BE2C (cell line): ENCODE measurements around the gene KIF6. TPM values are rescaled to one million over a fixed set of nuclear protein-coding genes. Genes with fewer than 3 reads are reported as not detected.

Experiments
- DNase-seq: peaks from one replicate; pipeline ENCODE4 v3.0.0-alpha.2; 2020
- H3K27me3 ChIP-seq: fragments of 250-450 bp; sonication (Bioruptor Pico); 2 replicates; pipeline ENCODE4 v1.5.1; 2020; ENCODE audit warnings: mild to moderate bottlenecking
- H3K36me3 ChIP-seq: fragments of 250-450 bp; sonication (Bioruptor Pico); 2 replicates; pipeline ENCODE4 v1.5.1; 2020; ENCODE audit warnings: mild to moderate bottlenecking
- H3K4me1 ChIP-seq: fragments of 250-450 bp; sonication (Bioruptor Pico); 2 replicates; pipeline ENCODE4 v1.5.1; 2020
- H3K4me3 ChIP-seq: 2 replicates; pipeline ENCODE4 v1.5.1; 2011; ENCODE audit warnings: low read depth, low read length
- H3K9me3 ChIP-seq: fragments of 250-450 bp; sonication (Bioruptor Pico); 2 replicates; pipeline ENCODE4 v1.5.1; 2020
- CTCF ChIP-seq: IDR thresholded peaks from 2 replicates; pipeline ENCODE4 v1.5.1; 2012; ENCODE audit warnings: mild to moderate bottlenecking, low read depth, low read length
- polyA plus RNA-seq: library from polyadenylated mRNA; unstranded; fragments of >200 nt; gene quantifications from one replicate; pipeline ENCODE4 v1.2.1, GENCODE V29; 2012; ENCODE audit warnings: low read depth, missing spikeins; ENCODE audit not compliant: insufficient read length, insufficient read depth

KIF6 gene
- not detected for polyA plus RNA-seq

GRCh38 chr6:39724787-39725631, at the start of gene KIF6:
Gene KIF6, minus strand, starts transcription at chr6:39725408. Its CDS starts 98 bp downstream, at chr6:39725310.
- DNase-seq = peak; percentile 92
- Histone ChIP-seq H3K4me3 (peak within 1 kb of the TSS; percentile 67), H3K9me3 (no peaks in the 10 kb centered on the region), H3K4me1 (no peaks in the 10 kb centered on the region), H3K27me3 (peaks cover 7% of the 10 kb centered on the region; the same call in 1 of the 2 replicates), H3K36me3 (no peaks in the 10 kb centered on the region)
- no peak for TF ChIP-seq CTCF

- no peaks in the 10 kb centered on the region for H3K9me3 ChIP-seq
- no peaks in the 10 kb centered on the region for H3K36me3 ChIP-seq
- no peak for TF ChIP-seq CTCF
- no peak overlapping the region for H3K4me3 ChIP-seq
- no peak for DNase-seq
- H3K27me3 ChIP-seq = no peaks in the 10 kb centered on the region; the same call in 1 of the 2 replicates
- no peaks in the 10 kb centered on the region for H3K4me1 ChIP-seq
Observed at GRCh38 chr6:39773782-39774181, 48.6 kb upstream of the KIF6 start.

GRCh38 chr6:39772559-39773273, 47.5 kb upstream of the KIF6 start:
- Histone ChIP-seq H3K9me3 (no peaks in the 10 kb centered on the region), H3K27me3 (no peaks in the 10 kb centered on the region; the same call in 1 of the 2 replicates), H3K4me3 (no peak overlapping the region), H3K36me3 (no peaks in the 10 kb centered on the region), H3K4me1 (no peaks in the 10 kb centered on the region)
- TF ChIP-seq CTCF = no peak
- no peak for DNase-seq

- no peak for DNase-seq
- H3K27me3 ChIP-seq = no peaks in the 10 kb centered on the region; the same call in 1 of the 2 replicates
- no peaks in the 10 kb centered on the region for H3K9me3 ChIP-seq
- no peak overlapping the region for H3K4me3 ChIP-seq
- no peak for TF ChIP-seq CTCF
- H3K4me1 ChIP-seq = no peaks in the 10 kb centered on the region
- H3K36me3 ChIP-seq = no peaks in the 10 kb centered on the region
Observed at GRCh38 chr6:39770446-39770845, 45.2 kb upstream of the KIF6 start.

- Histone ChIP-seq H3K27me3 (no peaks in the 10 kb centered on the region), H3K9me3 (no peaks in the 10 kb centered on the region), H3K4me3 (no peak overlapping the region), H3K4me1 (no peaks in the 10 kb centered on the region), H3K36me3 (no peaks in the 10 kb centered on the region)
- DNase-seq = no peak
- TF ChIP-seq CTCF = no peak
Observed at GRCh38 chr6:39769012-39769411, 43.8 kb upstream of the KIF6 start.
